ENCODE measurements around the gene GRIK2. TPM values are rescaled to one million over a fixed set of nuclear protein-coding genes. Genes with fewer than 3 reads are reported as not detected.

GRIK2 gene
- total RNA-seq, 1 donor from 2014 or later: 95.5 TPM

GRCh38 chr6:101847690-101848089 is 454.2 kb downstream of the GRIK2 start:
- H3K9me3 Mint-ChIP-seq (ENCODE audit: unreplicated experiment): no peaks in the 10 kb centered on the region
- no peaks in the 10 kb centered on the region for H3K4me1 Mint-ChIP-seq (ENCODE audit: low read depth, unreplicated experiment)
- no peak for TF ChIP-seq CTCF (IDR thresholded peaks at IDR 0.05; ENCODE audit: partially characterized antibody, unreplicated experiment)
- no peak overlapping the region for H3K4me3 Mint-ChIP-seq (ENCODE audit: unreplicated experiment)
- H3K27me3 Mint-ChIP-seq (ENCODE audit: unreplicated experiment): no peaks in the 10 kb centered on the region
- DNase-seq: no peak
- H3K27ac Mint-ChIP-seq (ENCODE audit: unreplicated experiment): no peak overlapping the region
- H3K36me3 Mint-ChIP-seq (ENCODE audit: unreplicated experiment): no peaks in the 10 kb centered on the region

GRCh38 chr6:101851911-101852310 is 458.4 kb downstream of the GRIK2 start:
- TF ChIP-seq CTCF (IDR thresholded peaks at IDR 0.05; ENCODE audit: partially characterized antibody, unreplicated experiment): no peak
- no peaks in the 10 kb centered on the region for H3K36me3 Mint-ChIP-seq (ENCODE audit: unreplicated experiment)
- no peaks in the 10 kb centered on the region for H3K9me3 Mint-ChIP-seq (ENCODE audit: unreplicated experiment)
- no peak overlapping the region for H3K27ac Mint-ChIP-seq (ENCODE audit: unreplicated experiment)
- no peaks in the 10 kb centered on the region for H3K27me3 Mint-ChIP-seq (ENCODE audit: unreplicated experiment)
- no peak for DNase-seq
- H3K4me1 Mint-ChIP-seq (ENCODE audit: low read depth, unreplicated experiment): no peaks in the 10 kb centered on the region
- no peak overlapping the region for H3K4me3 Mint-ChIP-seq (ENCODE audit: unreplicated experiment)

- Mint-ChIP-seq H3K27me3 (ENCODE audit: unreplicated experiment) (no peaks in the 10 kb centered on the region), H3K4me1 (ENCODE audit: low read depth, unreplicated experiment) (no peaks in the 10 kb centered on the region)
- no peak for DNase-seq
These were observed 459.9 kb downstream of the GRIK2 start for GRCh38 chr6:101853231-101854085.

GRCh38 chr6:101876431-101876830 is 482.9 kb downstream of the GRIK2 start:
- peaks cover 3% of the 10 kb centered on the region for H3K9me3 Mint-ChIP-seq (ENCODE audit: unreplicated experiment)
- H3K27ac Mint-ChIP-seq (ENCODE audit: unreplicated experiment): no peak overlapping the region
- H3K4me1 Mint-ChIP-seq (ENCODE audit: low read depth, unreplicated experiment): no peaks in the 10 kb centered on the region
- no peak overlapping the region for H3K4me3 Mint-ChIP-seq (ENCODE audit: unreplicated experiment)
- TF ChIP-seq CTCF (IDR thresholded peaks at IDR 0.05; ENCODE audit: partially characterized antibody, unreplicated experiment): no peak
- no peak for DNase-seq
- H3K27me3 Mint-ChIP-seq (ENCODE audit: unreplicated experiment): peaks cover 2% of the 10 kb centered on the region
- H3K36me3 Mint-ChIP-seq (ENCODE audit: unreplicated experiment): no peaks in the 10 kb centered on the region

More at GRCh38 chr6:101853231-101854085, 459.9 kb downstream of the GRIK2 start:
- TF ChIP-seq CTCF (IDR thresholded peaks at IDR 0.05; ENCODE audit: partially characterized antibody, unreplicated experiment): no peak
- Mint-ChIP-seq H3K4me3 (ENCODE audit: unreplicated experiment) (no peak overlapping the region), H3K36me3 (ENCODE audit: unreplicated experiment) (no peaks in the 10 kb centered on the region), H3K27ac (ENCODE audit: unreplicated experiment) (no peak overlapping the region), H3K9me3 (ENCODE audit: unreplicated experiment) (no peaks in the 10 kb centered on the region)

GRCh38 chr6:101878554-101879276 is 485.2 kb downstream of the GRIK2 start:
- Mint-ChIP-seq H3K9me3 (ENCODE audit: unreplicated experiment) (peaks cover 3% of the 10 kb centered on the region), H3K4me3 (ENCODE audit: unreplicated experiment) (no peak overlapping the region), H3K36me3 (ENCODE audit: unreplicated experiment) (no peaks in the 10 kb centered on the region), H3K4me1 (ENCODE audit: low read depth, unreplicated experiment) (no peaks in the 10 kb centered on the region), H3K27ac (ENCODE audit: unreplicated experiment) (no peak overlapping the region), H3K27me3 (ENCODE audit: unreplicated experiment) (peaks cover 2% of the 10 kb centered on the region)
- no peak for DNase-seq
- TF ChIP-seq CTCF (IDR thresholded peaks at IDR 0.05; ENCODE audit: partially characterized antibody, unreplicated experiment): no peak
